COR-L47 (cell line): Measurements from ENCODE around the gene SRGAP2.
"Not testable (repeated sequence)": the region's sequence is repeated elsewhere in the genome, so short reads cannot be mapped to it uniquely, and the experiment has no call there.

Experiments
- DNase-seq: peaks from one replicate; lab custom pipeline; 2025; lab: John Stamatoyannopoulos, UW

The SRGAP2 gene

GRCh38 chr1:206203364-206204158 lies at the start of gene SRGAP2:
Gene SRGAP2, plus strand, starts transcription at chr1:206203541. Its CDS starts 2,430 bp downstream, at chr1:206205971.
- peak; percentile 31 for DNase-seq

GRCh38 chr1:206167350-206168029 lies 35.9 kb upstream of the SRGAP2 start:
- not testable (repeated sequence) for DNase-seq

- DNase-seq = not testable (repeated sequence)
Observed at GRCh38 chr1:206169794-206170193, 33.5 kb upstream of the SRGAP2 start.

GRCh38 chr1:206173110-206173719 lies 30.1 kb upstream of the SRGAP2 start:
- not testable (repeated sequence) for DNase-seq

- not testable (repeated sequence) for DNase-seq
Observed at GRCh38 chr1:206174182-206174868, 29.0 kb upstream of the SRGAP2 start.

GRCh38 chr1:206175459-206176113 lies 27.8 kb upstream of the SRGAP2 start:
- DNase-seq = not testable (repeated sequence)

GRCh38 chr1:206176114-206176502 lies 27.2 kb upstream of the SRGAP2 start:
- not testable (repeated sequence) for DNase-seq

- not testable (repeated sequence) for DNase-seq
Observed at GRCh38 chr1:206178061-206178989, 25.0 kb upstream of the SRGAP2 start.

GRCh38 chr1:206179666-206180065 lies 23.7 kb upstream of the SRGAP2 start:
- not testable (repeated sequence) for DNase-seq

- not testable (repeated sequence) for DNase-seq
Observed at GRCh38 chr1:206182368-206183317, 20.7 kb upstream of the SRGAP2 start.

GRCh38 chr1:206183788-206184187 lies 19.6 kb upstream of the SRGAP2 start:
- DNase-seq = not testable (repeated sequence)

- DNase-seq = not testable (repeated sequence)
Observed at GRCh38 chr1:206185778-206186177, 17.6 kb upstream of the SRGAP2 start.

GRCh38 chr1:206186826-206187225 lies 16.5 kb upstream of the SRGAP2 start:
- not testable (repeated sequence) for DNase-seq

- DNase-seq = not testable (repeated sequence)
Observed at GRCh38 chr1:206195182-206195581, 8.2 kb upstream of the SRGAP2 start.

GRCh38 chr1:206196748-206197424 lies 6.5 kb upstream of the SRGAP2 start:
- not testable (repeated sequence) for DNase-seq

GRCh38 chr1:206202789-206203363 lies 465 bp upstream of the SRGAP2 start, which contains the start of gene FAM72A:
Gene FAM72A, minus strand, starts transcription at chr1:206202839. Its CDS starts 814 bp downstream, at chr1:206202025.
- DNase-seq = peak; percentile 99

- not testable (repeated sequence) for DNase-seq
Observed at GRCh38 chr1:206204159-206204511, 794 bp downstream of the SRGAP2 start.

- not testable (repeated sequence) for DNase-seq
Observed at GRCh38 chr1:206204871-206205270, 1.5 kb downstream of the SRGAP2 start.
